RPMI8226 (cell line): ENCODE results near the gene SLC41A2.
"Not testable (repeated sequence)": the region's sequence is repeated elsewhere in the genome, so short reads cannot be mapped to it uniquely, and the experiment has no call there.

Experiments used
- DNase-seq: peaks from one replicate; pipeline ENCODE4 v3.0.0-alpha.2; 2015

SLC41A2 gene

DNA sequence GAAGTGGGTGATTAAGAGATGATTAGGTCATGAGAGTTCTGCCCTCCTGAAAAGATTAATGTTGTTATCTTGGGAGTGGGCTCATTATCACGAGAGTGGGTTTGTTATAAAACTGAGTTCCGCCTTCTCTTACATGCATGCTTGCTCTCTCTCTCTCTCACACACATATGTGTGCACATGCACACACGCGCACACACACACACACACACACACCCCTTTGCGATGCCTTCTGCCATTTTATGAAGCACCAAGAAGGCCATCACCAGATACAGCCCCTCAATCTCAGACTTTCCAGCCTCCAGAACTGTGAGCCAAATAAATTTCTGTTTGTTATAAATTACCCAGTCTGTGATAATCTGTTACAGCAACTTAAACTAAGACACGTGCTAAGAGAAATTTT lies 5.7 kb upstream of the SLC41A2 start:
- DNase-seq = no peak

DNA sequence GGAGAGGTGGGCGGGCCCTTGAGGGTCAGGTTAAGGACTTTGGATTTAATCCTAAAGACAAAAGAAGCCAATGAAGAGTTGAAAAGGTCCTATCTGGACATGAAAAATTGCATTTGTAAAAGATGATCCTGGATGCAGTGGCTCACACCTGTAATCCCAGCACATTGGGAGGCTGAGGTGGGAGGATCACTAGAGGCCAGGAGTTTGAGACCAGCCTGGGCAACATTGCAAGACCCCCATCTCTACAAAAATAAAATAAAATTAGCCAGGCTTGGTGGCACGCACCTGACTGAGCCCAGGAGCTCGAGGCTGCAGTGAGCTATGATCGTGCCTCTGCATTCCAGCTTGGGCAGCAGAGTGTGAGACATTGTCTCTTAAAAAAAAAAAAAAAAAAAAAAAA lies 2.4 kb upstream of the SLC41A2 start:
- no peak for DNase-seq

DNA sequence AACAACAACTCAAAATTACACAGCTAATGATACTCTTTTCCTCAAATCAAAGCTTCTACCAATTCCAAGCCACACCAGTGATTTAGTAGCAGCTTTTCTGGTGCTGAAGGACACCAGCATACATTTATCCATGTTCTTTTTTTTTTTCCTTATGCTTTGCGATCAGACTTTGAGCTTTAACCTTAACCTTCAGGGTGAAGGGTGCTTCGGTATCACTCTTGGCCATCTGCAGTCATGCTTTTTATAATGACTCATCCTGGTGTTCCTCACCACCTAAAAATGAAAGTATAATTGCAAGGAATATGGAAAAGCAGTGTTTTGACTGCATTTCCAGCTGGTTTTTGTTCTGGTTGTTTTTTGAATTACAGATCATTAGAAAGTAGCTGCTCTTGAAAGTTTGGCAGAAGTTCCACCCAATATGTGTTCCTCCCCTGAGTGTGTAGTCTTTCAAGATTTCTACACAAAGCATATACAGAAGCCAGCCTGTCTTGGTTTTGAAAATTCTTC lies 1.3 kb upstream of the SLC41A2 start:
- peak; percentile 6 for DNase-seq

DNA sequence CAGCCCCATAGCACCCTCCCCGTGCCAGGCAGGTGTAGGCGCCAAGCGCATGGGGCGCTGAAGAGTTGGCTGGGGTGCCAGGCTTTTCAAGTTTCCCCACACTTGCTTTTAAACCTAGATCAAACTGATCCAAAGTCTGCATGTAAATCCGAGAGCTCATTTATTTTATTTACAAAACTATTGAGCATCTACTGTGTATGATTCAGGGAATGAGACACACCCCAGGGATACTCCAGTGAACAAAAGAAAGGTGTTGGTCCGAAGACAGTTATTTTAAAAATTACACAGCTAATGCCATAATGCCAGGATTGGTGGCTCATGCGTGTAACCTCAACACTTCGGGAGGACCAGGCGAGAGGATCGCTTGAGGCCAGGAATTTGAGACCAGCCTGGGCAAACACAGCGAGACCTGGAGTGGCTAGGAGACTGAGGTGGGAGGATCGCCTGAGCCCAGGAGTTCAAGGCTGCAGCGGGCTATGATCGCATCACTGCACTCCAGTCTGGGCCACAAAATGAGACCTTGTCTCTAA lies 780 bp upstream of the SLC41A2 start:
- peak; percentile 35 for DNase-seq

DNA sequence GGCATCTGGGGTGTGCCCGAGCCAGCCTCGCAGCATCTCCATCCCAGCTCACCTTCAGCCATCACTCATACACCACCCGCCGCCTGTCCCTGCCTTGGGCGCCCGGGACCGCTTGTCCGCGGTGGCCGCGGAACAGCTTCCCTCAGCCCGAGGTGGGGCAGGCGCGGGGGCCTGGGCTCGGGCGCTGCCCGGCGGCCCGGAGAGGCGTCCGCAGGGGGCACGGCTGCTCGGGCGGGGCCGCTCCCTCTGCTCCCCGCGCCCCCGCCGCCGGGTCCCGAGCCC lies 430 bp downstream of the SLC41A2 start:
- DNase-seq = peak; percentile 41

DNA sequence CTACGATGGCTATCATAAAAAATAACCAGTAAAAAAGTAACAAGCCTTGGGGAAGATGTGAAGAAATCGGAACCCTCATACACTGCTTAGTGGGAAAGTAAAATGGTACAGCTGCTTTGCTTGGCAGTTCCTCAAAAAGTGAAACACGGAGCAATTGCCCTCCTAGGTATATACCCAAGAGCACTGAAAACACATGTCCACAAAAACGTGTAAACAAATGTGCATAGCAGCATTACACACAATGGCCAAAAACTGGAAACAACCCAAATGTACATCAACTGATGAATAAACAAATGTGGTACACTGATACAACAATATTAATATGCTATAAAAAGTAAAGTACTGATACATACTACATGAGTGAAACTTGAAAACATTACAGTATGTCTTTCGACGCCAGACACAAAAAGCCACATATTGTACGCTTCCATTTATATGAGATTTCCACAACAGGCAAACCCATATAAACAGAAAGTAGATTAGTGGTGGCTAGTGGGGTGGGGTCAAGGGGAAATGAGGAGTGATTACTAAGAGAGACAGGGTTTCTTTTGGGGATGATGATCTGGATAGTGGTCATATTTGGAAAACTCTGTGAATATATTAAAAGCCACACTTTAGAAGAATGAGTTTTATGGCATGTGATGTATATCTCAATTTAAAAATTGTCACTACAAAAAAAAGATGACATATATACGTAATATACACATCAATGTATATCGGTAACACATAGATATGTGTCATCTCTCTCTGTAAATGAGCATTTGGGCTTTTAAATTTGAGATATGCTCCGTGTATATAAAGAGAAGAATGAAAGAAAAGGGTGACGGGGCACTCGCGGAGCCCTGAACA lies 996 bp downstream of the SLC41A2 start:
- no peak for DNase-seq

DNA sequence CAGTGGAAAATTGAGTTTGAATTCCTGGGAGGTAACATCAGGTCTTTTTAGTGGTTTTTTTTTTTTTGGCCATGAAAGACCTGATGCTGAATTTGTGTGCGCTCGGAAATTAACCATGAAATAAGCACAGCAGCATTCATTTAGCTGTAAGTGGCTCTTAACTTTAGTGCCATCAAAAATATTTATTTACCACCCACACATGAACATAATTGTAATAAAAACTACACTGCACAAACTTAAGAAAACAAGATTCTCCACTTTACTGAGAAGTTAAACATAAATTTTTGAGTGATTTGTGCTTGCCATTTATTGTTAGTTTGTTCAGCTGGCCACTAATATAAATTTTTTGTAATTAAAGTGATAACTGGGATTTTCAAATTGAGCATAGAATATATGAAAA lies 2.4 kb downstream of the SLC41A2 start:
- no peak for DNase-seq

DNA sequence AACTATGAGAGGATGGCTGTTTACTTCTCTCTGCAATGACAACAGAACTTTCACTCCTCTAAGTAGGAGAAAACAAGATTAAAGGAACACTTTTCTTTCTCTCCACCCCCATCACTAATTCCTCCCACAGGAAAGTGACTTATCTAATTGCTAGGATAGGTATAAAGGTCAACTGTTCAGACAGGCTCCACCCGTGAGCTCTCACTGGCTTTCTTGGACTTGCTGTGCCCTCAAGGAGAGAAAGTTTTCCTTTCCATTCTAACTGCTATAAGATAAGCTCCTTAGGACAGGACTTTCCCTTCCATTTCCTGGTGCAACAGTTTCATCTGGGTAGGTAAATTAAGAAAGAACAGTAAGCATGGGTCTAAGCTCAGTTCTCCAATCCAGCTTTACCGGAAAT lies 4.8 kb downstream of the SLC41A2 start:
- no peak for DNase-seq

DNA sequence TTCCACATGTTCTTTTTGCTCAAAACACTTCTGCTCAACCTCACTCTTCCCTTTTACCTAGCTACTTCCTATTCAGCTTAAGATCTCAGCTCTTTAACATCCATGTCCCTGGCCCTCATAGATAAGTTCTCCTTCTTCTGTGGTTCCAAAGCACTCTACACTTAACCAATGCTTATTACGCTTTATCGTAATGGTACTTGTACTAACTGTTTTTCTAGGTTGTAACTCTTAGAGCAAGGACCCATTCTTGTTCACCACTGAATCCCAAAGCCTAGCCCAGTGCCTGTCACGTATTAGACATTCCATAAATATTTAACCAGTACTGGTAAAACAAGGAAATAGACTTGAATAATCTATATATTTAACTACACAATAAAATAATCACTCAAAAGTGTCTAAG lies 5.3 kb downstream of the SLC41A2 start:
- no peak for DNase-seq

DNA sequence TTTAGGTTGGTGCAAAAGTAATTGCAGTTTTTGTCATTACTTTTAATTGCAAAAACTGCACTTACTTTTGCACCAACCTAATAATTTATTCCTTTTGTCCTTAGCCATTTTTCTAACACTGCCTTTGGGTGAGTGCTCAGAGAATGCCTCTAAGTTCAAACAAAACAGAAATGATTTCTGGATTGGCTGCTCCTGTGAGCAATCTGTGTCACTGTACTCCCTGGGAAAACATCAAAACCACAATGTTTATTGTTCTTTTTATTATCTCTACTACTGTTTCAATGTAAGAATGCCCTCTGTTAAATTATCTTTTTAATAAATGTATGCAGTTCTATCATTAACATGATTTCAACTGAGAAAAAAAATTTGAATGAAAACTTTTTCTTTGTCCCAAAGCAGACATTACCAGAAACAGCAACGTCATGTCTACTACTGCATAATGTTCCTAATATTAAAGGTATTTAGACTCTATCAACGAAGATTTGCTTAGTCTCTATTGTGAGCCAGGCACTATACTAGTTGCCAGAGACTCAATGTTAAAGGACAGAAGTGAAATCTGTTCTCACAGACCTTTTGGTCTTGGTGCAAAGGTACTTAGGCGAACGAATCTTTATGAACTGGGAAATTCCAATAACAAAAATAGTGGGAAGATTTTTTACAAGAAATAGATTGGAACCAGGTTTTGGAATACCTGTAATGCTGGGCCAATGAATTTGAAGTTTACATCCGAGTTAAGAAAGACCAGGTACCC lies 6.2 kb downstream of the SLC41A2 start:
- no peak for DNase-seq

DNA sequence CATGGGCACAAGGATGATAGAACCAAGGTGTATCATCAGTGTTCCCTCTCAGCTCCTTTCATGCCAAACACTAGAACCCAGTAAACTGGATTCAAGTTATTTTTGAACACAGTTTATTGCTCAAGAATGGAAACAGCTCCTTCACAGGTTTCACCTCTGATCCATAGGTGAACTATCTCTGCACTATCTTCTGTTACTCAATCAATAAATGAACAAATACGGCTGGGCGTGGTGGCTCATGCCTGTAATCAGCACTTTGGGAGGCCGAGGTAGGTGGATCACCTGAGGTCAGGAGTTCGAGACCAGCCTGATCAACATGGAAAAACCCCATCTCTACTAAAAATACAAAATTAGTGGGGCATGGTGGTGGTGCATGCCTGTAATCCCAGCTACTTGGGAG lies 9.4 kb downstream of the SLC41A2 start:
- not testable (repeated sequence) for DNase-seq

DNA sequence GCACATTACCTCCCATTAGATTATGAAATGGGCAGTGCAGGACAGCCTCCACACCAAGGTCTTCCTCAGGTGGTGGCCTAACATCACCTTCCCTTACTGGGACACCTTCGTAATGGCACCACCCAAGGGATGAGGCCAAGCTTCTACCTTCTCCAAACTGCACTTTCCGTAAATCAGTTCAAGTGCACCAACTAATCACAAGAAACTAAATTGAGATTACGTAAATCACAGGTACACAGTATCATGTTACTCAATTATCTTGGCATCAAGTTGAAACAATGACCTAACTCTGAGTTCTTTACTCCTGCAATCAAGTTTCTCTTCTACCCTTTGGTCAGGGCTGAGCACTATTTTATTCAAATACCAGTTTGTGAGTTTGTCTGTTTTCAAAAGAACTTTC lies 13.8 kb downstream of the SLC41A2 start:
- DNase-seq = no peak

DNA sequence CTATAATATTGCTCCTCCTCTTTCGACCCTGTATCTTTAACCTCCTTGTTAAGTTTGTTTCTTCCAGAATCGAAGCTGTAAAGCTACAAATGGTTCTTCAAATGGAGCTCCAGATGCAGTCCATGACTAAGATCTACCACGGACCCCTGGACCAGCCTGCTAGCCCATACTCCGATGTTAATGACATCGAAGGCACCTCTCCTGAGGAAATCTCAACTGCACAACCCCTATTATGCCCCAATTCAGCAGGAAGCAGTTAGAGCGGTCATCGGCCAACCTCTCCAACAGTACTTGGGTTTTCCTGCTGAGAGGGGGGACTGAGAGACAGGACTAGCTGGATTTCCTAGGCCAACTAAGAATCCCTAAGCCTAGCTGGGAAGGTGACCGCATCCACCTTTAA lies 14.7 kb downstream of the SLC41A2 start:
- not testable (repeated sequence) for DNase-seq

DNA sequence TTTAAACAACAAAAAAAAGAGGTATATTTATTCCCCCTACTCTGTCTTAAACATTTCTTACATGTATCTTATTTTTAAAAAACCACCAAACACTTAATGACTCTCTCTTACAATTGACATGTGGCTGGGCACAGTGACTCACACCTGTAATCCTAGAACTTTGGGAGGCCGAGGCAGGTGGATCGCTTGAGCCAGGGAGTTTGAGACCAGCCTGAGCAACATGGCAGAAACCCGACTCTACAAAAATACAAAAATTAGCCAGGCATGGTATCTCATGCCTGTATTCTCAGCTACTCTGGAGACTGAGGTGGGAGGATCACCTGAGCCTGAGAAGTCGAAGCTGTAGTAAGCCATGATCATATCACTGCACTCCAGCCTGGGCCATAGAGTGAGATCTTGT lies 16.0 kb downstream of the SLC41A2 start:
- no peak for DNase-seq

DNA sequence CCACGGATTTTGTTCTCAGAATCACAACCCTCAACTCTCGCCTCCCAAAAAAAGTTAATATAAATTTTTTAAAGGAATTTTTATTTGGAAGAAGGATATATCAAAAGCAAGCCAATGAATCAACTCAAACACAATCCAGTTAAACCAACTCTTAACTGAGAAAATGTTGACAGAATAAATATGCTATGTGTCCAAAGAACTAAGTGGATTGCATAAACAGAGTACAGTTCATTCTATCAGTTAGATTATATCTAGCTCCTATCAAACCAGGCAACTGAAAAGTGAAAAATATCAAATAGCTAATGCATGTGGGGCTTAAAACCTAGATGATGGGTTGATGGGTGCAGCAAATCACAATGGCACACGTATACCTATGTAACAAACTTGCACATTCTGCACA lies 16.6 kb downstream of the SLC41A2 start:
- no peak for DNase-seq

DNA sequence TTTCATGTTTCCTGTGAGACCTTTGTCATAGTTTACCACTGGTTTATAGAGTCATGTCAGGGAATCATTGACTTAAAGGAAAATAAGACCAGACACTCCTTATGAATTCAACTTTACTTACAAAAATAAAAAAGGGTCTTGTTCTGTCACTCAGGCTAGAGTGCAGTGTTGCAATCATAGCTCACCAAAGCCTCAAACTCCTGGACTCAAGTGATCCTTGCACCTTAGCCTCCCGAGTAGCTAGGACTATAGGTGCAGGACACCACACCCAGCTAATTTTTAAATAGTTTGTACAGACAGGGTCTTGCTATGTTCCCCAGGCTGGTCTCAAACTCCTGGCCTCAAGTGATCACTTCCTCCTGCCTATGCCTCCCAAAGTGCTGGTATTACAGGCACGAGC lies 19.0 kb downstream of the SLC41A2 start:
- DNase-seq = no peak

DNA sequence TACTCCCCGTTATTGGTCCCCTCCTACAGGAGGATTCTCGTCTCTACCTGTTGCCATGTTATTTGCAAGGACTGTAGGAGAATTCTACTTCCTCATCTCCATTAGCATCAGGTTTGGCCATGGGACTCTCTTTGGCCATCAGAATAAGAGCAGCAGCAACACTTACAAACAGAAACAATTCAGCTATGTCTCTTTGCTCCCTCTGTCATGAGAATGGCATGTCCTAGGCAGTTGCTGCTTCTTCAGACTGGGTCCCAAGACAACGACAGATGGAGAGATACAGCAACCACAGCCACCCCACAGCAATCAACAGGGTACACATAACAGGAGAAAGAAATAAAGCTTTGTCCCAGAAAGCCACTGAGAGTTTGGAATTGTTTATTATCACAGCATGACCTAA lies 19.7 kb downstream of the SLC41A2 start:
- DNase-seq = no peak

DNA sequence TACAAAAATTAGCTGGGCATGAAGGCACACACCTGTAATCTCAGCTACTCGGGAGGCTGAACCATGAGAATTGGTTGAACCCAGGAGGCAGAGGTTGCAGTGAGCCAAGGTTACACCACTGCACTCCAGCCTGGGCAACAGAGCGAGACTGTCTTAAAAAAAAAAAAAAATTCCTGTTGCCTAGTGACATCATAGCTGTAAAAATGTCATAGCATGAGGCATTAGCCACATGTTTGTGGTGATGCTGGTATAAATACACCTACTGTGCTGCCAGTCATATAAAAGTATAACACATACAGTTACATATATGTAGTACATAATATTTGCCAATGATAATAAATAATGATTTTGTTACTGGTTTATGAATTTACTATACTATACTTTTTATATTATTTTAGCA lies 22.2 kb downstream of the SLC41A2 start:
- no peak for DNase-seq

DNA sequence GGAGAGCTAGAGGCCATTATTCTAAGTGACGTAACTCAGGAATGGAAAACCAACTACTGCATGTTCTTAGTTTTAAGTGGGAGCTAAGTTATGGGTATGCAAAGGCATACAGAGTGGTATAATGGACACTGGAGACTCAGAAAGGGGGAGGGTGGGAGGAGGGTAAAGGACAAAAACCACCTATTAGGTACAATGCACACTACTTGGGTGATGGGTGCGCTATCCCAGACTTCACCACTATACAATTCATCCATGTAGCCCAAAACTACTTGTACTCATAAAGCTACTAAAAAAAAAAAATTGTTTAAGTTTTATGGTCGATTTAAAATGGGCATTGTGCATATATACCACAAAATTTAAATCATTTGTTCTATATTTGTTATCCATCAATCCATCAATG lies 24.3 kb downstream of the SLC41A2 start:
- no peak for DNase-seq

DNA sequence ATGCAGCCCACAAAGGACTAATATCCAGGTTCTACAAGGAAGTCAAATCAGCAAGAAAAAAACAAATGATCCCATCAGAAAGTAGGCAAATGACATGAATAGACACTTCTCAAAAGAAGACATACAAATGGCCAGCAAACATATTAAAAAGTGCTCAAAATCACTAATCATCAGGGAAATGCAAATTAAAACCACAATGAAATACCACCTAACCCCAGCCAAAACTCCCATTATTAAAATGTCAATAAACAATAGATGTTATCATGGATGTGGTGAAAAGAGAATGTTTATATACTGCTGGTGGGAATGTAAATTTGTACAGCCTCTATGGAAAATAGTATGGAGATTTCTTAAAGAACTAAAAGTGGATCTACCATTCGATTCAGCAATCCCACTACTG lies 25.0 kb downstream of the SLC41A2 start:
- no peak for DNase-seq

DNA sequence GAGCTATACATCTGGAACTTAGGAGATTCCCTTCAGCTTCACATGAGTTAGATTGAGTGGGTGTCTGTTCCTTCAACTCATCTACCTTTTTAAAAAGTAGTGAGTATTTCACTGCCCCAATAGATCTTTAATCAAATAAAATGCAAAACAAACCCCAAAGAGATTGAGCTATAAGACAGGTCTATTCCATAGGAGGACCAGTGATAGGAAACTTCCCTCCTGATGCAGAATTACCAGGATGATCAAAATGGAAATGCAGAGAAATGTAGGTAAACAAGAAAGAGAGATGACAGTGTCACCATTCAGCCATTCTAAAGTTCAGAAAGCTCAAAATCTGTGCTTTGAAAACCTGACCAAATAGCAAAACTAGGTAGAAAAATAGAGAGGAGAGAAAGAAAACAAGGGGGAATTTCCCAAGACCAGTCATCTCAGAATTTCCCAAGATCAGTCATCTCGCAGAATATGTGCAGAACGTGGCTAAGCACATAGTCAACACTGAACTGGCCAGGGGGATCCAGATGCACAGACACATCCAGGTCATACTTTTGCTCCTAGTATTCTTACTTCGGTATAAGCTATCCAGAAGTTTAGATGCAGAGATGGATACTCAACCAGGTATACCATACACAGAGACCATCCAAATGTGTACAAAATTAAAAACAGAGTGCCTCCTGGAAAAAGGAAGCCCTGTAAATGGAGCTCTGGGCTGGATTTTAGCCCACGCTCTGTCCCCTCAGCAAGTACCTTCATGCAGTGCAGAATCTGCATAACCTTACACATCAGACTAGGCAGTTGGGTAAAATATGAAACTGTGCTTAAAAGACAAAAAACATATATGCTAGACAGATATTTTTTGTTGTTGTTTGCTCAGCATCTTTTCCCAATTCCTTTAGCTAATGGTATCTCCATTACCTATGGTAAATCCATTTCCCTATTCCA lies 27.4 kb downstream of the SLC41A2 start:
- no peak for DNase-seq

DNA sequence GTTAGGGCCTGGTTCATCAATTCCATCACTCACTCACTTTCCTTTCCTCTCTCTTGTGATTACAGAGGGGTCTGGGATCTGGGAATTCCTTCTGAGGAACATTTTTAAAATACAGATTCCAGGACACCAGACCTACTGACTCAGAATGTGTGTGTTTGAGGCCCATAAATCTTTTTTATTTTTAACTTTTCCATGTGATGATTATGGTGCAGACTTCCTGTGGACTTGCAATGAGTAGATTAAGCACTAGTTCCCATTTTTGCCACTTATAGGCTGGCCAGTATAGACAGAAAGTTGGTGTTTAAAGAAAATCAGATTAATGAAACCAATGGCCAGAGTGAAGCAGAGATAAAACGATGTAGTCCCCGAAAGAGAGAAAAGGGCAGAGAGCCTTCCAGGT lies 28.1 kb downstream of the SLC41A2 start:
- DNase-seq = no peak

DNA sequence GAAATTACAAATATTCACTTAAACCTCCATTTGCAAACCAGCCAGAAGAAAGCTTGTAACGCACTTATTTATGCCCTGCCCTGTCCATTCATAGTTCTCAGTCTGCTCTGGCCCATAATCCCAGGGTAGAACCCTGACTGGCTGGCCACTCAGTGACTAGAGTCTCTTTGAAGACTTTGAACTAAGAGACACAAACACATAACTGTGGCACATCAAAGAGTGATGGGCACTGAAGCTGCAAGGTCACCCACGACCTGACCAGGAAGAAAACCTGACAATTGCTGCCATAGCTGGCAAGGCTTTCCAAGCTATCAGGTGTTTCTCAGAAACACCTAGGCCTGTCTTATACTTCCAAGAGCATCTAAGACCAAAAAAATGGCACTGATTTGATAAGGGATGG lies 28.7 kb downstream of the SLC41A2 start:
- no peak for DNase-seq
